A549 treated with AZD9567 at 1 μM for 4 hours (cell line): ENCODE results near the gene JMJD4. TPM values are rescaled to one million over a fixed set of nuclear protein-coding genes. Genes with fewer than 3 reads are reported as not detected.

ENCODE experiments used
- total RNA-seq: library from RNA; stranded (reverse); fragments of 200-300 nt; extraction: Qiagen RNA extraction; gene quantifications from 5 replicates; pipeline ENCODE4 v1.2.3, GENCODE V29; 2022; ENCODE audit not compliant: insufficient read depth

The JMJD4 gene, protein sequence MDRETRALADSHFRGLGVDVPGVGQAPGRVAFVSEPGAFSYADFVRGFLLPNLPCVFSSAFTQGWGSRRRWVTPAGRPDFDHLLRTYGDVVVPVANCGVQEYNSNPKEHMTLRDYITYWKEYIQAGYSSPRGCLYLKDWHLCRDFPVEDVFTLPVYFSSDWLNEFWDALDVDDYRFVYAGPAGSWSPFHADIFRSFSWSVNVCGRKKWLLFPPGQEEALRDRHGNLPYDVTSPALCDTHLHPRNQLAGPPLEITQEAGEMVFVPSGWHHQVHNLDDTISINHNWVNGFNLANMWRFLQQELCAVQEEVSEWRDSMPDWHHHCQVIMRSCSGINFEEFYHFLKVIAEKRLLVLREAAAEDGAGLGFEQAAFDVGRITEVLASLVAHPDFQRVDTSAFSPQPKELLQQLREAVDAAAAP
- total RNA-seq, result 21.9 to 32.3 TPM (median 31.7 TPM) in 5 replicates

GRCh38 chr1:227734856-227735538 lies at the start of gene JMJD4, which contains the start of gene SNAP47:
JMJD4 (minus strand) TSS chr1:227735302; CDS start chr1:227735273, 29 bp downstream.
SNAP47 (plus strand) TSS chr1:227735435; CDS start chr1:227747737, 12,302 bp downstream.

Other genes starting within 250 kb of the JMJD4 start
- gene ZNF678, start 171.7 kb downstream of the JMJD4 start, total RNA-seq, result 0.68 to 1.6 TPM (median 1.4 TPM) in 5 replicates
- 28.2 to 34.0 TPM (median 30.4 TPM) in 5 replicates for gene SNAP47, start 133 bp upstream of the JMJD4 start, total RNA-seq
- not detected in 5 replicates for gene PRSS38, start 80.4 kb upstream of the JMJD4 start, total RNA-seq
- gene WNT9A, start 212.6 kb upstream of the JMJD4 start, total RNA-seq, result 7.2 to 11.4 TPM (median 10.6 TPM) in 5 replicates